Right kidney (tissue), 1 donor: ENCODE results near the gene DLX2.

Experiments
- DNase-seq: peaks from one replicate; pipeline ENCODE4 v3.0.0-alpha.2; 2016

DLX2 gene

GRCh38 chr2:172094294-172095145 lies 8.2 kb downstream of the DLX2 start:
- peak; percentile 49 for DNase-seq

- no peak for DNase-seq
These were observed 9.0 kb downstream of the DLX2 start for GRCh38 chr2:172093416-172094293.

- peak; percentile 68 for DNase-seq
These were observed 9.8 kb downstream of the DLX2 start for GRCh38 chr2:172092716-172093415.

- DNase-seq = peak; percentile 59
These were observed 10.7 kb downstream of the DLX2 start for GRCh38 chr2:172091761-172092566.

- DNase-seq = peak; percentile 54
These were observed 11.6 kb downstream of the DLX2 start for GRCh38 chr2:172091000-172091641.

GRCh38 chr2:172090044-172090961 lies 12.4 kb downstream of the DLX2 start:
- peak; percentile 59 for DNase-seq

GRCh38 chr2:172089633-172090032 lies 13.1 kb downstream of the DLX2 start:
- DNase-seq = no peak

GRCh38 chr2:172089005-172089504 lies 13.6 kb downstream of the DLX2 start:
- DNase-seq = no peak

- peak; percentile 76 for DNase-seq
These were observed 14.3 kb downstream of the DLX2 start for GRCh38 chr2:172088245-172089004.

GRCh38 chr2:172087780-172088244 lies 14.9 kb downstream of the DLX2 start:
- peak; percentile 74 for DNase-seq

- DNase-seq = peak; percentile 69
These were observed 15.4 kb downstream of the DLX2 start for GRCh38 chr2:172087207-172087779.

GRCh38 chr2:172086241-172087206 lies 16.2 kb downstream of the DLX2 start:
- DNase-seq = peak; percentile 79

- DNase-seq = peak; percentile 75
These were observed 17.1 kb downstream of the DLX2 start, which contains the start of gene DLX1 for GRCh38 chr2:172085460-172086159. Gene DLX1, plus strand, starts transcription at chr2:172085507. Its CDS starts 171 bp downstream, at chr2:172085678.

GRCh38 chr2:172084645-172085459 lies 17.8 kb downstream of the DLX2 start:
- peak; percentile 79 for DNase-seq

- DNase-seq = no peak
These were observed 18.4 kb downstream of the DLX2 start for GRCh38 chr2:172084395-172084644.
